Sigmoid colon (tissue), 4 donors: ENCODE data around the gene HABP2.

Source experiments
- EP300 ChIP-seq, 4 donors: sonication (generic); formaldehyde crosslinking; IDR thresholded peaks; one replicate each; pipeline ENCODE4 v1.6.1; 2017; ENCODE audit warnings: antibody characterized with exemption in 4 of 4
- POLR2A ChIP-seq, 2 donors: fragments of 450-650 bp; IDR thresholded peaks; one replicate each; pipeline ENCODE4 v1.6.1; 2016; ENCODE audit warnings: antibody characterized with exemption in 2 of 2, mild to moderate bottlenecking in 2 of 2, moderate library complexity in 2 of 2
- POLR2AphosphoS5 ChIP-seq, 4 donors: sonication (generic); formaldehyde crosslinking; IDR thresholded peaks; one replicate each; pipeline ENCODE4 v1.6.1; 2017; ENCODE audit warnings: antibody characterized with exemption in 4 of 4
- TF ChIP-seq, protein P1 (sequence below), 4 experiments: fragments of 450-650 bp in 3 of 4; fragments of 200-600 bp in 1 of 4; IDR thresholded peaks; one replicate each; pipeline ENCODE4 v1.5.1; 2016 to 2019; ENCODE audit warnings: antibody characterized with exemption in 4 of 4, mild to moderate bottlenecking in 3 of 4, moderate library complexity in 2 of 4

GRCh38 chr10:113543107-113543955 lies 9.5 kb upstream of the HABP2 start:
- TF ChIP-seq, protein P1, sequence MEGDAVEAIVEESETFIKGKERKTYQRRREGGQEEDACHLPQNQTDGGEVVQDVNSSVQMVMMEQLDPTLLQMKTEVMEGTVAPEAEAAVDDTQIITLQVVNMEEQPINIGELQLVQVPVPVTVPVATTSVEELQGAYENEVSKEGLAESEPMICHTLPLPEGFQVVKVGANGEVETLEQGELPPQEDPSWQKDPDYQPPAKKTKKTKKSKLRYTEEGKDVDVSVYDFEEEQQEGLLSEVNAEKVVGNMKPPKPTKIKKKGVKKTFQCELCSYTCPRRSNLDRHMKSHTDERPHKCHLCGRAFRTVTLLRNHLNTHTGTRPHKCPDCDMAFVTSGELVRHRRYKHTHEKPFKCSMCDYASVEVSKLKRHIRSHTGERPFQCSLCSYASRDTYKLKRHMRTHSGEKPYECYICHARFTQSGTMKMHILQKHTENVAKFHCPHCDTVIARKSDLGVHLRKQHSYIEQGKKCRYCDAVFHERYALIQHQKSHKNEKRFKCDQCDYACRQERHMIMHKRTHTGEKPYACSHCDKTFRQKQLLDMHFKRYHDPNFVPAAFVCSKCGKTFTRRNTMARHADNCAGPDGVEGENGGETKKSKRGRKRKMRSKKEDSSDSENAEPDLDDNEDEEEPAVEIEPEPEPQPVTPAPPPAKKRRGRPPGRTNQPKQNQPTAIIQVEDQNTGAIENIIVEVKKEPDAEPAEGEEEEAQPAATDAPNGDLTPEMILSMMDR (IDR thresholded peaks at IDR 0.05) = no peak
- TF ChIP-seq EP300 (IDR thresholded peaks at IDR 0.05) (no peak), POLR2AphosphoS5 (IDR thresholded peaks at IDR 0.05) (no peak), POLR2A (IDR thresholded peaks at IDR 0.05) (no peak)
